SK-N-SH (cell line): ENCODE measurements around the gene SPOUT1. TPM values are rescaled to one million over a fixed set of nuclear protein-coding genes. Genes with fewer than 3 reads are reported as not detected.

ENCODE experiments used
- CTCF ChIA-PET: fragments of 300-600, 350-600 bp; formaldehyde crosslinking; extraction: SDS; loops from one replicate; lab custom pipeline; 2021; lab: Yijun Ruan, JAX
- POLR2A ChIA-PET: fragments of 350-600 bp; sonication (Branson Sonifier 250); formaldehyde crosslinking; extraction: SDS; loops from one replicate; lab custom pipeline; 2020; ENCODE audit warnings: antibody characterized with exemption, inconsistent platforms; lab: Yijun Ruan, JAX
- DNase-seq: peaks from one replicate; pipeline ENCODE4 v3.0.0; 2012
- H2AFZ ChIP-seq: fragments of 200-600 bp; sonication (generic); 2 replicates; pipeline ENCODE4 v1.8.1; 2016; ENCODE audit warnings: antibody characterized with exemption, mild to moderate bottlenecking, low read depth
- H3F3A ChIP-seq: fragments of 200-600 bp; sonication (generic); replicated peaks from 2 replicates; pipeline ENCODE3; 2016; ENCODE audit warnings: antibody characterized with exemption, mild to moderate bottlenecking; ENCODE audit not compliant: insufficient read depth
- H3K27ac ChIP-seq, 2 experiments: fragments of 200-500 bp in 1 of 2; fragments of 200-600 bp in 1 of 2; sonication (Bioruptor generic) in 1 of 2; sonication (generic), shearing (Covaris generic) in 1 of 2; 2 replicates each; pipeline versions ENCODE4 v1.5.1 to v1.6.1; 2014 to 2016; ENCODE audit warnings: low read depth in 2 of 2, inconsistent platforms in 1 of 2, low read length in 1 of 2, mild to moderate bottlenecking in 1 of 2, mixed read lengths in 1 of 2
- H3K27me3 ChIP-seq: fragments of 200-600 bp; sonication (generic), shearing (Covaris generic); 2 replicates; pipeline ENCODE4 v1.6.1; 2016; ENCODE audit warnings: mixed run types; ENCODE audit not compliant: insufficient read depth
- H3K36me3 ChIP-seq, 2 experiments: fragments of 200-500 bp in 1 of 2; fragments of 200-600 bp in 1 of 2; sonication (Bioruptor generic) in 1 of 2; sonication (generic) in 1 of 2; replicated peaks in 1 of 2; 2 replicates each; pipeline versions ENCODE3 to v1.5.1; 2014 to 2016; ENCODE audit warnings: low read length in 1 of 2, mild to moderate bottlenecking in 1 of 2; ENCODE audit not compliant: insufficient read depth in 2 of 2, control insufficient read depth in 1 of 2
- H3K4me1 ChIP-seq, 2 experiments: fragments of 200-500 bp in 1 of 2; fragments of 200-600 bp in 1 of 2; sonication (Bioruptor generic) in 1 of 2; sonication (generic), shearing (Covaris generic) in 1 of 2; 2 replicates each; pipeline versions ENCODE4 v1.5.1 to v1.6.1; 2014 to 2016; ENCODE audit warnings: low read depth in 1 of 2, low read length in 1 of 2, mixed run types in 1 of 2; ENCODE audit not compliant: insufficient read depth in 2 of 2, control insufficient read depth in 1 of 2
- H3K4me2 ChIP-seq: fragments of 200-600 bp; sonication (generic), shearing (Covaris generic); 2 replicates; pipeline ENCODE4 v1.6.1; 2017; ENCODE audit warnings: mixed run types
- H3K4me3 ChIP-seq, 2 experiments: fragments of 200-500 bp in 1 of 2; fragments of 200-600 bp in 1 of 2; sonication (Bioruptor generic) in 1 of 2; sonication (generic), shearing (Covaris generic) in 1 of 2; 2 replicates each; pipeline versions ENCODE4 v1.5.1 to v1.8.1; 2014 to 2016; ENCODE audit warnings: low read depth in 2 of 2, inconsistent platforms in 1 of 2, low read length in 1 of 2, mild to moderate bottlenecking in 1 of 2, mixed read lengths in 1 of 2, moderate library complexity in 1 of 2
- H3K79me2 ChIP-seq: fragments of 200-600 bp; sonication (generic); 2 replicates; pipeline ENCODE4 v1.8.1; 2017; ENCODE audit warnings: mild to moderate bottlenecking; ENCODE audit not compliant: insufficient read depth
- H3K9ac ChIP-seq: fragments of 200-600 bp; sonication (generic); 2 replicates; pipeline ENCODE4 v1.6.1; 2017; ENCODE audit warnings: mixed run types
- H3K9me2 ChIP-seq: fragments of 200-600 bp; sonication (generic); 2 replicates; pipeline ENCODE4 v1.6.1; 2017; ENCODE audit warnings: mixed run types
- H3K9me3 ChIP-seq: fragments of 200-600 bp; sonication (generic); 2 replicates; pipeline ENCODE4 v1.6.1; 2017; ENCODE audit warnings: mixed run types, mild to moderate bottlenecking, moderate library complexity
- H4K20me1 ChIP-seq: fragments of 200-600 bp; sonication (generic); 2 replicates; pipeline ENCODE4 v1.6.1; 2017; ENCODE audit warnings: mild to moderate bottlenecking, mixed run types; ENCODE audit not compliant: insufficient read depth
- MAX ChIP-seq: IDR thresholded peaks from 2 replicates; pipeline ENCODE4 v1.4.0; 2012; ENCODE audit warnings: low read depth
- MXI1 ChIP-seq: IDR thresholded peaks from 2 replicates; pipeline ENCODE4 v1.6.1; 2012; ENCODE audit warnings: mild to moderate bottlenecking, low read depth, low read length, improper control_type of control experiment
- PBX3 ChIP-seq: IDR thresholded peaks from 2 replicates; pipeline ENCODE4; 2012
- POLR2AphosphoS5 ChIP-seq: IDR thresholded peaks from 2 replicates; pipeline ENCODE4 v1.6.1; 2012; ENCODE audit warnings: low read depth, low read length
- REST ChIP-seq: IDR thresholded peaks from 2 replicates; pipeline ENCODE4 v1.6.1; 2012; ENCODE audit warnings: mild to moderate bottlenecking, low read depth, low read length, moderate library complexity
- RXRA ChIP-seq: IDR thresholded peaks from 2 replicates; pipeline ENCODE4 v1.4.0; 2012; ENCODE audit warnings: low read depth, mild to moderate bottlenecking, borderline replicate concordance
- TAF1 ChIP-seq: IDR thresholded peaks from 2 replicates; pipeline ENCODE4 v1.6.1; 2012; ENCODE audit warnings: low read depth, mild to moderate bottlenecking, low read length, moderate library complexity, borderline replicate concordance
- TEAD4 ChIP-seq: IDR thresholded peaks from 2 replicates; pipeline ENCODE4 v1.4.0; 2012; ENCODE audit warnings: mild to moderate bottlenecking, borderline replicate concordance; ENCODE audit not compliant: insufficient read depth
- USF2 ChIP-seq: fragments of 150-350 bp; IDR thresholded peaks from 2 replicates; pipeline ENCODE4 v1.6.1; 2017; ENCODE audit warnings: antibody characterized with exemption, low read length, low read depth, borderline replicate concordance
- WGBS: methylation state at CpG from one replicate; pipeline ENCODE4 v1.1.6; 2017; ENCODE audit warnings: low lambda C conversion rate; 5-methylcytosine and 5-hydroxymethylcytosine counted together
- polyA plus RNA-seq, 3 experiments: library from polyadenylated mRNA; depleted of rRNA; stranded (reverse); fragments of >200 nt; gene quantifications; 2 replicates each; pipeline ENCODE4 v1.2.3, GENCODE V29; 2012

SPOUT1 gene
- polyA plus RNA-seq, 1 of the 3 experiments (the other 2 are of a cell fraction): 44.2 TPM

- Histone ChIP-seq H2AFZ (no peak overlapping the region), H3K9me2 (no peaks in the 10 kb centered on the region), H3K27me3 (no peaks in the 10 kb centered on the region), H3K36me3 (peaks cover 22 to 40% of the 10 kb centered on the region in 2 experiments), H3K9ac (no peak overlapping the region), H3K79me2 (peaks cover 12% of the 10 kb centered on the region; the same call in 1 of the 2 replicates), H3K4me3 (no peak overlapping the region), H3K9me3 (no peaks in the 10 kb centered on the region), H4K20me1 (no peaks in the 10 kb centered on the region), H3K27ac (no peak overlapping the region), H3K4me2 (no peak overlapping the region), H3F3A (peaks cover 5% of the 10 kb centered on the region), H3K4me1 (peaks cover 0 to 3% of the 10 kb centered on the region in 2 experiments; a peak in 1 of 4 replicates)
- TF ChIP-seq RXRA (no peak), REST (no peak), MXI1 (no peak), USF2 (no peak), POLR2AphosphoS5 (no peak), TEAD4 (no peak), TAF1 (no peak), MAX (no peak), PBX3 (no peak)
- 87% methylated on average over 7 of the region's 8 CpGs for WGBS
- ChIA-PET POLR2A (interaction anchor here (0.6 kb wide), 1 partner anchor 861 kb away, joined by 5 read pairs; no protein-coding TSS in a partner anchor), CTCF (interaction anchor here (0.7 to 1.2 kb wide), 3 partner anchors 25 to 134 kb away, joined by 3 read pairs; no protein-coding TSS in a partner anchor)
- no peak for DNase-seq
Measured at GRCh38 chr9:128792978-128793686, 36.5 kb downstream of the SPOUT1 start.
